Endothelial cell (in vitro differentiated cells): Measurements from ENCODE around the gene KIF15. TPM values are rescaled to one million over a fixed set of nuclear protein-coding genes. Genes with fewer than 3 reads are reported as not detected.

Experiments used
- DNase-seq: peaks from one replicate; pipeline ENCODE4 v3.0.0; 2021; ENCODE audit warnings: low spot score
- H3K27ac Mint-ChIP-seq: one replicate; pipeline ENCODE4 v1.8.0; 2021; ENCODE audit warnings: mixed read lengths, inconsistent platforms; ENCODE audit not compliant: unreplicated experiment
- H3K27me3 Mint-ChIP-seq: one replicate; pipeline ENCODE4 v1.8.0; 2021; ENCODE audit warnings: mild to moderate bottlenecking, moderate library complexity, mixed read lengths, inconsistent platforms; ENCODE audit not compliant: unreplicated experiment
- H3K36me3 Mint-ChIP-seq: one replicate; pipeline ENCODE4 v1.8.0; 2021; ENCODE audit warnings: mild to moderate bottlenecking, low read depth, mixed read lengths, inconsistent platforms; ENCODE audit not compliant: unreplicated experiment
- H3K4me1 Mint-ChIP-seq: one replicate; pipeline ENCODE4 v1.8.0; 2021; ENCODE audit warnings: mild to moderate bottlenecking, mixed read lengths, inconsistent platforms; ENCODE audit not compliant: unreplicated experiment
- H3K4me3 Mint-ChIP-seq: one replicate; pipeline ENCODE4 v1.8.0; 2021; ENCODE audit warnings: mild to moderate bottlenecking, mixed read lengths, inconsistent platforms; ENCODE audit not compliant: unreplicated experiment
- H3K9me3 Mint-ChIP-seq: one replicate; pipeline ENCODE4 v1.8.0; 2021; ENCODE audit warnings: mixed read lengths, inconsistent platforms; ENCODE audit not compliant: unreplicated experiment
- CTCF ChIP-seq: fragments of 200-600 bp; sonication (generic); IDR thresholded peaks from one replicate; pipeline ENCODE4 v1.5.0; 2021; ENCODE audit warnings: antibody characterized with exemption; ENCODE audit not compliant: unreplicated experiment
- total RNA-seq: library from RNA; stranded (reverse); fragmentation: NEBNext Ultra II Directional; extraction: Animal tissue kit (Norgen Biotek cat#: 25700); gene quantifications from one replicate; pipeline ENCODE4 v1.2.1, GENCODE V29; 2021; ENCODE audit not compliant: unreplicated experiment

KIF15 gene
- total RNA-seq, 1 donor from 2014 or later, result 6.0 TPM

- H3K36me3 Mint-ChIP-seq, result no peaks in the 10 kb centered on the region
- no peak overlapping the region for H3K4me3 Mint-ChIP-seq
- no peak for DNase-seq
- TF ChIP-seq CTCF, result no peak
- H3K27me3 Mint-ChIP-seq, result no peaks in the 10 kb centered on the region
- no peaks in the 10 kb centered on the region for H3K4me1 Mint-ChIP-seq
- no peak overlapping the region for H3K27ac Mint-ChIP-seq
- H3K9me3 Mint-ChIP-seq, result no peaks in the 10 kb centered on the region
These were observed 118.7 kb downstream of the KIF15 start for GRCh38 chr3:44880284-44880683.

GRCh38 chr3:44883213-44883955 is 121.8 kb downstream of the KIF15 start:
- Mint-ChIP-seq H3K9me3 (no peaks in the 10 kb centered on the region), H3K4me1 (peaks cover 8% of the 10 kb centered on the region), H3K27ac (no peak overlapping the region), H3K36me3 (peaks cover 3% of the 10 kb centered on the region), H3K4me3 (no peak overlapping the region), H3K27me3 (no peaks in the 10 kb centered on the region)
- no peak for TF ChIP-seq CTCF
- no peak for DNase-seq

GRCh38 chr3:44883999-44884431 is 122.4 kb downstream of the KIF15 start:
- TF ChIP-seq CTCF, result no peak
- Mint-ChIP-seq H3K36me3 (peaks cover 3% of the 10 kb centered on the region), H3K27ac (no peak overlapping the region)

GRCh38 chr3:44885618-44886017 is 124.0 kb downstream of the KIF15 start:
- H3K27me3 Mint-ChIP-seq, result peaks cover 2% of the 10 kb centered on the region
- H3K36me3 Mint-ChIP-seq, result peaks cover 3% of the 10 kb centered on the region
- H3K27ac Mint-ChIP-seq, result no peak overlapping the region
- peaks cover 8% of the 10 kb centered on the region for H3K4me1 Mint-ChIP-seq
- H3K4me3 Mint-ChIP-seq, result peak overlapping the region; percentile 76
- no peak for TF ChIP-seq CTCF
- no peaks in the 10 kb centered on the region for H3K9me3 Mint-ChIP-seq
- no peak for DNase-seq

More at GRCh38 chr3:44883999-44884431, 122.4 kb downstream of the KIF15 start:
- peaks cover 8% of the 10 kb centered on the region for H3K4me1 Mint-ChIP-seq
- H3K4me3 Mint-ChIP-seq, result no peak overlapping the region
- no peaks in the 10 kb centered on the region for H3K9me3 Mint-ChIP-seq
- no peaks in the 10 kb centered on the region for H3K27me3 Mint-ChIP-seq
- no peak for DNase-seq

GRCh38 chr3:44886561-44886960 is 125.0 kb downstream of the KIF15 start:
- H3K27ac Mint-ChIP-seq, result no peak overlapping the region
- H3K9me3 Mint-ChIP-seq, result no peaks in the 10 kb centered on the region
- H3K4me1 Mint-ChIP-seq, result peaks cover 8% of the 10 kb centered on the region
- no peak for TF ChIP-seq CTCF
- no peak overlapping the region for H3K4me3 Mint-ChIP-seq
- H3K36me3 Mint-ChIP-seq, result peaks cover 3% of the 10 kb centered on the region
- DNase-seq, result no peak
- H3K27me3 Mint-ChIP-seq, result peaks cover 4% of the 10 kb centered on the region
